Right renal pelvis (tissue), 4 donors: ENCODE measurements around the gene RBMS3. TPM values are rescaled to one million over a fixed set of nuclear protein-coding genes. Genes with fewer than 3 reads are reported as not detected.

Experiments used
- DNase-seq, 4 donors: peaks; one replicate each; pipeline ENCODE4 v3.0.0-alpha.2; 2013; ENCODE audit warnings: low read depth in 4 of 4, low spot score in 3 of 4, missing footprints in 1 of 4
- polyA plus RNA-seq, 4 donors: library from polyadenylated mRNA; unstranded; fragments of 120-200 nt; gene quantifications; one replicate each; pipeline ENCODE4 v1.2.1, GENCODE V29; 2013; ENCODE audit not compliant: insufficient read length in 4 of 4

Gene RBMS3
- polyA plus RNA-seq, 4 donors, result 10.3 to 15.0 (median 14.5) TPM

DNA sequence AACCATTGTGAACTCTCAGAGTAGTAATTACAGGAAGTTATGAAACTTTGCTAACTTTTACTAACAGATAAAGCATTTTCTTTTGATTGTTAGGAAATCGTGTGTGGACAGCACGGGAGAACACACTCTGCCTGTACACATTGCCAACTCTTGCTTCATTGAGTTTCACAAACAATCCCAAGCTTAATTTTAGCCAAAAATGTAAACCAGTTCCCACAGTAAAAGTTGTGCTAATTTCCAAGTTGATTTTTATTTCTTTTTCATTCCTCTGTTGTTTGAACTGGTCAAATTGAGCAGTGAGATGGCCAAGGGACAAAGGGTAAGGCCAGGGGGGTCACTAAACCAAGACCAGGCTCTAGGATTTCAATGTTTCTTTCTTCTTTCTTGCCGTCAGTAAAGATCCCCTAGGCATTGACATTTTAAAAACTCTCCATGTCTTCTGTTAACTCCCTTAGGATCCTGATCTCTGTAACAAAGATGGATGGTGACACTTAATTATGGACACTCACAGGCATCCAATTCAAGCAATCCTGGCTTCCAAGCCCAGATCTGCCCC, 414.9 kb downstream of the RBMS3 start:
- DNase-seq, result no peak

DNA sequence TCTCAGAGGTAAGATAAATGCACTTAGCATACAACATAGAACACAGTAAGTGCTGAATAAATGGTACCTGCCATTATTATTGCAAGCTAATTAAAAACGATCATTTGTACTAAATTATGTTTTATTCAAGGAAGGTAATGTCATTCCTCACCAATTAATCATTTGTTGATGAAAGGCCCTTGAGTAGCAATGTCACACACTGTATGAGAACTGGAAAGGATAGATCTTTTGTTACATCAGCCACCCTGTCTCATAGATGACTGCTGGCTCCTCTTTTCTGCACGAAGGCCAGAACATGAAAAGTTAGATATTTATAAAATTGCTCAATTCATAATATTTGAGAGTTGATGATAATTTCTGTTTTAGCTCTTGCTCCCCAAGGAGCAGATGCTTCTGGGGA, 415.4 kb downstream of the RBMS3 start:
- no peak for DNase-seq

DNA sequence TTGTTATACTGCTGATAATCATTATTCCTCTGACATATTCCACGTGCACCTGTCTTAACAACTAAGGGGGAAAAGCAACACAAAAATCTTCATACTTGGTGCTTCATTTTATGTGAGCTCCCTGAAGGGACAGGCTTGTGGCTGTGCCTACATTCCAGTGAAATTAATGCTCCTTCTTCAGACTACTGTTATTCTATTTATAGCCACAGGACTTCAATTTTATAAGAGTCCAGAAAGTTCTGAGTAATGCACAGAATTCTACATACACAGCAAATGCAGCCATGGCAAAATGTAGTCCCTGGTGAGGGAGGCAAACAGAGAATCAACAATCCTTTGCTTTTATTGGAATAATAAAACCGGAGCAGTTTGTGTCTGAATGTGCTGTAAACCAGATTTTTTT, 417.1 kb downstream of the RBMS3 start:
- DNase-seq, result no peak

DNA sequence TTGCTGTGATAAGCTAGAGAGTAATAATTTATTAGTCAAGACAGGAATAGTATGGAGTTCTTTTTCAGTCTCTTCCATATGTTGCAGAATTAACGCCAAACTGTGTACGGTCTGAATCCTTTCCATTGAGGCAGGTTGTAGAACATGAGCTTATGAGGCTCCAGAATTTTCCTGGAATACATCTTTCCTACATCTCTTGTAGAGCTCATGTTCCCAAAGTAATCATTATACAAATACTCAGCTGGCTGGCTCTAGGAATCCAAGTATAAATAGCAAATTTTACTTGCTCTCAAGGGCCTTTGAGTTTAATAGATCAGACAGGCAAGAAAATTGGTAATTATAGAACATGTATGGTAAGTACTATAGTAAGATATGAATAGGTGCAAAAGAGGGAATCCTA, 419.4 kb downstream of the RBMS3 start:
- no peak for DNase-seq

DNA sequence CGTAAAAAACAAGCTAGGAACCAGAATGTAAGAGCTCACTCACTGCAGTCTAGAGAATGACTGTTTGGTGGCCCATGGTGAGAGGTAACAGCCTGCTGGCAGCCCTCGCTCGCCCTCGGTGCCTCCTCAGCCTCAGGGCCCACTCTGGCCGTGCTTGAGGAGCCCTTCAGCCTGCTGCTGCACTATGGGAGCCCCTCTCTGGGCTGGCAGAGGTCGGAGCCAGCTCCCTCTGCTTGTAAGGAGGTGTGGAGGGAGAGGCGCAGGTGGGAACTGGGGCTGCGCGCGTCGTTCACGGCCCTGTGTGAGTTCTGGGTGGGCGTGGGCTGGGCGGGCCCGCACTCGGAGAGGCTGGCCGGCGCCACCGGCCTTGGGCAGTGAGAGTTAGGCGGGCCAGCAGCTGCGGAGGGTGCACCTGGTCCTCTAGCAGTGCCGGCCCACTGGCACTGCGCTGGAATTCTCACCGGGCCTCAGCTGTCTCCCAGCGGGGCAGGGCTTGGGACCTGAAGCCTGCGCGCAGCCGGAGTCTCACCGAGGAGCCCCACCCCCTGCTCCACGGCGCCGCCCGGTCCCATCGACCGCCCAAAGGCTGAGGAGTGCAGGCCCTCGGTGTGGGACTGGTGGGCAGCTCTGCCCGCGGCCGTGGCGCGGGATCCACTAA, 420.6 kb downstream of the RBMS3 start:
- DNase-seq, result no peak

DNA sequence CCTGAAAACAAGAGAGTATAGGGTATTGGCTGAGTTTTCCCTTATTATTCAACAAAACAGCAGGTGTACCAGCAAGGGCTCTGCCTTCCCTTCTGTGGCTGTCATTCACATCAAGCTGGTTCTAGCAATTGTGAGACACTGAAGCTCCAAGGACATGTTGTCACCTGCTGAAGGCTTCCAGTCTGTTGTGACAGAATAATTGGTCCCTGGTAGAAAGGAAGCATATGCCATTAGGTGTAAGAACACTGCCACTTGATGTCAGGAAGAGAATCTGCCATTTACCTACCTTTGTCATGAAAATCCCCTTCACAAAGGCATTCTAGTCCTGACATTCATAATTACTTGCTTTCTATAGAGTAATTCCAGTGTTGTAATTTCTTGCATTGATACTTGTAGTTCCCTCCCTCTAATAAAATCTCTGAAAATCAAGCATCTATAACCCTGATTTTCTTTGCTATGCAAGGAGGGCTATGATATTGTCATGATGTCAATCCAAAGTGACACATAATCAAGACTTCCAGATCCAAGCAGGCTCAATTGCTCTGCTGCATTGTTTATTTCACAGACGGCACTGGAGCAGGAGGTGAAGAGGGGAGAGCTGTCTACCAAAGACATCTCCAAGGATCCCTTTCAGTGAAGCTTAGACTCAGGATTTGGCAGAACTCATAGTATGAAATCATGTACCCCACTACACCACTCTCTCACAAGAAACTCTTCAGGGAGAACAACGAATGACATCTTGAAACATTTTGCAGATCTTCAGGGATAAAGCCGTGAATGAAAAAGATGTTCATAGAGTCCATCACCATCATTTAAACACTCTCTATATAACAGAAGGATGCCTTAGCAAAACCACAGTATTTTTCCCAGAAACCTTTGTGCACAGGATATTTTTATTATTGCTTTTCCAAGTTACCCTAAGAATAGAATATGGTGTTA, 425.3 kb downstream of the RBMS3 start:
- DNase-seq, result no peak

DNA sequence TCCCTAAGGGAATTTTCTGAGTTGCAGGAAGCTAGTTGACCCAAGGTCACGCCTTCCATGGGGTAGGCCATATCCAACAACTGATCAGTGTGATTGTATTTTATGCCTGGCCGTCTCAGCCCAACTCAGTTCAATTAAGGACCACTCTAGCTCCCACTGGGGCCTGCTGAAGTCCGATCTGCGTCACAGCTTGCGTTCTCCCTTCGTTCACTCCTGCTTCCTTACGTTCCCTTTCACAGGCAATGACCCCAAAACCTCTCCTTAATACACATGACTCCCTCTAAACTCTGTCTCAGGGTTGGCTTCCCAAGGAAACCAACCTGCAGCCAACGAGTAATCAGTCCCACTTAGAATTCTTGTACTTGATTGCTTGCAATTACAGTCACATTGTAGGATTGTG, 428.0 kb downstream of the RBMS3 start:
- DNase-seq, result no peak

DNA sequence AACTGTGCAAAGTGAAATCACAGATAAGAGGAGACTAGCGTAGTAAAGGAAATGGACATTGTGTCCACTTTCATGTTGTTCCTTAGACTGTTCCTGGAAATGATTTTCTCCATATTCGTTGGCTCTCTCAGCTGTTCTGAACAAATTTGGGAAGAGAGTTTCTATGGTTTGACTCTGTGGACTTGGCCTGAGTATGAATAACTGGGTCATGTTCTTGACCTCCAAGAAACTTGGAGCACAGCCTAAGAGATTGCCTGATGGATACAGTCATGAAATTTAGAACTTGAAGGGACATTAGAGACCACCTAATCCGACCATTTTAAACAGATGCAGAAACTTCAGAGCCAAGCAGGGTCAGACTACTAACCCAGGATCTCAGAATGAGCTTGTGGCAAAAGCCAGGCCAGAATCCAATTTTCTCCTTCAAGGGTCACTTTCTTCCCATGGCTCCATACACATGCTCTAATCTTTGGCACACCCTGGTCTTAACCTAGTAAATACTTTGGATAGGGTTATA, 430.4 kb downstream of the RBMS3 start:
- DNase-seq, result no peak

DNA sequence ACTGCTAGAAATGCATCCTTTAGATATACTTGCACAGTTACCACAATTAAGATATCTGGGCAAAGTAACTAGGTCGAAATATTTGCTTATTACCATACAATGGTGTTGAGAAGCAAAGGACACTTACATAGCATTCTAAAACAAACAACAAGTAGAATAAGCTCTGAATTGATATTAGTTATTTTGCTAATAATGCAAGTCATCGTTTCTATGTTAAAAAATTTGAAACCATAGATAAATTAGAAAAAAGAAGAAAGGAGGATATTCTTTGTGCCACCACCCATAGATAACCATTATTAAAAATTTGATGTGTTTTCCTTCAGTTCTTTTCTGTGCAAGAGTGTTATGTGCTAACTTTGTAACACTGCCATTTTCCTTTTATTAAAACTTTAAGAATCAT, 435.3 kb downstream of the RBMS3 start:
- DNase-seq, result no peak

DNA sequence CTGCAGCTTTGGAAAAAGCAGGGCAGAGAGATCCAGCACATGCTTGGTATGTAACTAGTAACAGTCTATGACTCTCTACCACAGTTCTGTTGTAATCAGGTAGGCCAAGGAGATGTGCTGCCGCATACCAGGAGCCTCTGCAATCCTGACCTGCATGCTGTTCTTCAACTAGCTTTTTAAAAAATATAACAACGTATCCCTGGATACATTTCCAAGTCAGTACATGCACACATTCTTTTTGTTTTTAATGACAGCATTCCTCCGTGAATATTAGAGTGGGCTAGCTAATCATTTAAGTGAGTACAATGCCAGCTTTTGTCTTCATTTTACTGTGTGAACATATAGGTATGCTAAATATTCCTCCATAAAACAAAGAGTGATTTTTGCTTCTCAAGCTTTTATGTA, 437.8 kb downstream of the RBMS3 start:
- DNase-seq, result no peak

DNA sequence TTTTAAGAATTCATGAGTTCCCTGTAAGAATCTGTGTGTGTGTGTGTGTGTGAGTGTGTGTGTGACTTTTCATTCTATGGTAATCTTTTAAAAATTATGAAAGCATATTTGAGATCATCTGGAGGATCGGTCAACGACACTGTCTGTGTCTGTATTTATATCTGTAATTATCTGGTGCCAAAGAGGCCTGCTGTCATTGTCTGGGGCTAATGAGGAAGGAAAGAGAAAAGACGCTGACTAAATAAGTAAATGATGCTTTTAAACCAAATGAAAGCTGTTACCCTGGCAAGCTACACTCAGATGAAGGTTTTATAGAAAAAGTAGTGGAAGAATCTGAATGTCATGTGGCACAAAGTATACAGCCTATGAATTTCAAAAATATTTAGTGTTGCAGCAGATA, 439.8 kb downstream of the RBMS3 start:
- DNase-seq, result no peak

DNA sequence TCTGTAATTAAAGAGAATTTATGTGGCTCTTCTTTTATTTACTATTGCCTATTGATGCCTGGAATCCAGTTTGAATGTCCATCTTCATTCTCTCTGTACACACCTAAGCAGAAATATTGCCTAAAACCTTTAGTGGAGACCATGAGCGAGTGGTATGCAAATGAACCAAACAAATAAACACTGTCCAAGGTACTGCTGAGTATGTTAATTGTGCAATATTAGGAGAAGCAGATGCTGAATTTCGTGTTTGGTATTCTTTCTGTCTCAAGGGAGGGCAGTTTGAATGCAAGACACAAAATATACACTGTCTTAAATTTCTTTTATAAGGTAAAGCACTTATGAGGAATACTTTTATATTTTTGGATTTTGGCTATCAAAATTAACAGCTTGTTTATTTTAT, 440.9 kb downstream of the RBMS3 start:
- DNase-seq, result no peak

DNA sequence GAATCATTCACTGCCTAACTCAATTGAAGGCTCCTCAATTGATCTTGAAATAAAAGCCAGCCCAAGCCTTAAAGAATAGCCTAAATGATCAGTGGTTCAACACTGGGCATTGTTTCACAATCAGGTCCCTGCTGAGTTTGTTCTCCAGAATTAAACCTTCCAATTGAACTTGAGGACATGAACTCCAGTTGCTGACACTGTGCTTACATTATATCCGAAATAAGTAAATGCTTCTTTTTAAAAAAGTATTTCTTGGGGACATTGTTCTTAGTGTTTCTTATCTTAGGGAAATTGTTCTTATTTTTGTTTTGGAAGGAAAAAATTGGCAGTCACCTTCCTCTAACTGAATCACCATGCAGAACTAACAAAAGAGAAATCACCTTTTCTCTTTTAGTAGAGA, 450.2 kb downstream of the RBMS3 start:
- DNase-seq, result no peak

DNA sequence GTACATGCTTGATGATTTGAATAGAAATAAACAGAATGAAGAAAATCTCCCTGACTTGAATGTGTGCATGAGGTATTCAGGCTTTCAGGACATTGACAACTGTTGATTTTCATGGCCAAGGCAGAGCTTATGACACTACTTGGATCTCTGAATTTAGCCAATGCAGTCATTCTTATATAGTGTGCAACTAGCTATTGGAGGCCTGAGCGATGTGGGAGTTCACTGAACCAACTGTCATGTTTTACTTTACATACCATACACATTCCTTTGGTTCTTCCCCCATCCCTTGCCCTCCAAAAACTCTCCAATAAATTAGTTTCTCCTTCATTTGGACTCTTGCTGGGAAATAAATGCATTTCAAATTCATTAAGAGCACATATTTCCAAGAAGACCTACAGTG, 460.4 kb downstream of the RBMS3 start:
- DNase-seq, result no peak

DNA sequence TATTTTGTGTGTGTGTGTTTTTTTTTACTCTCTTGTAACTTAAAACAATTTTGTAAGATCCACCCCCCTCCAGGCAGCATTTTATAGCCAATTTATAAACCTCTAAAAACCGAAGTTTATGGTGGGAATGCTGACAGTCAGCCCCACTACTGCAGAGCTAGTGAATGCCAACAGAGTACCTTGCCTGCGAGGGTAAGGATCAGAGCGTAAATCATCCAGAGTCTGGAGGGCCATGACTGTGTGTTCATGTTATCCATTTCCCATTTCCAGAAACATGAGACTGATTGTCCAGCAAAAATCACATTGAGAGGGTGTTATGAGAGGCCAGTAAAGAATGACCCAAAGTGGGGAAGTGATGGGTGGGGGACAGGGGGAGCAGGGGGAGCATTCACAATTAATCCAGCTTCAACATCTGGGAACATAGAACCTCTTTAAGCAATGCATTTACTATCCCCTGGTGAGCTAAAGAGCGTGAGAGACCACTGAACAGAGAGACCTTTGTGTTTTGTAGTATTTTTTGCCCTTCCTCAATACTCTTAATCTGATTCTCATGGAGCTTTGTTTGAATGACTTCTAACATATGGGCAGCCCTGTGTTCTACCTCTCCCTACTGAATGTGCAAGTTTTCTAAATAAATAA, 464.5 kb downstream of the RBMS3 start:
- DNase-seq, result no peak

DNA sequence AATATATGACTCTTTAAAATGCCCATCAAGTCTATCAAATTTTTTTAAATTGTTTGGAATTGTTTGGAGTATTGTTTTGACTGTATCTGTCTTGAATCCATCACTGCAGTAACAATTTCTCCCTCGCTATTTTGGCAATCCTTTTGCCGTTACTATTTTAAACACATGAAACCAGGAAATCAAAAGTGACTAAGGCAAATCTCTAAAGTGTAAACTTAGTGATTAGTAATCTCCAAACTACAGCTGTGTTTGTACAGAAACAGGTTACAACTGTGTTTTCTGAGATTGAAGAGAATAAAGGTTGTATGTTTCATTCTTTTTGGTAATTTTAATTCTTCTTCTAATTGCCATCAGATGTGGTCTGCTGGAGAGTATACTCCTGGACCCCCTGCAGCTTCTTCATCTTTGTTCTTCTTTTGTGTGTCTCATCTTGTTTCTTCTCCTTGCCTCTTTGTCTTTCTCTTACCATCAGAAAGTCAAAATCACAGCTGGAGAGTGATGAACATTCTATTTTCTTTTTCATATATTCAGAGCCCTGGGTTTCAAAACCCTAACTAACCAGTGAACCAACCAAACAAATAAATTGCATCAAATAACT, 465.4 kb downstream of the RBMS3 start:
- no peak for DNase-seq

DNA sequence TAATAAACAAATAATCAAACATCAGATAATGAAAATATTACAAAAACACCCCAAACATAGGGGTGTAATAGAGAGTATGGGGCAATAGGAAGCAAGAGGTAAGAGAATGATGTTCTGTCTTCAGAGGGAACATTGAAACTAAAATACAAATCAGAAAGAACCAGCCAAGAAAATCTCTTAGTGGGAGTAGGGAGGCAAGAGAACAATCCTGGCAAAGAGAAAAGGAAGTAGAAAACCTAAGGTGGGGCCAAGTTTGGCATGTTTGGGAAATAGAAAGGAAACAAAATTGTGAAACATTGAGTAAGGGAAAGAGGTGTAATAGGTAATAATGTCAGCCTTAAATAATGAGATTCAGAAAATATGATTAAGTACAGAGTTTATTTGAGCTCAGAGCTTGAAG, 467.1 kb downstream of the RBMS3 start:
- no peak for DNase-seq

DNA sequence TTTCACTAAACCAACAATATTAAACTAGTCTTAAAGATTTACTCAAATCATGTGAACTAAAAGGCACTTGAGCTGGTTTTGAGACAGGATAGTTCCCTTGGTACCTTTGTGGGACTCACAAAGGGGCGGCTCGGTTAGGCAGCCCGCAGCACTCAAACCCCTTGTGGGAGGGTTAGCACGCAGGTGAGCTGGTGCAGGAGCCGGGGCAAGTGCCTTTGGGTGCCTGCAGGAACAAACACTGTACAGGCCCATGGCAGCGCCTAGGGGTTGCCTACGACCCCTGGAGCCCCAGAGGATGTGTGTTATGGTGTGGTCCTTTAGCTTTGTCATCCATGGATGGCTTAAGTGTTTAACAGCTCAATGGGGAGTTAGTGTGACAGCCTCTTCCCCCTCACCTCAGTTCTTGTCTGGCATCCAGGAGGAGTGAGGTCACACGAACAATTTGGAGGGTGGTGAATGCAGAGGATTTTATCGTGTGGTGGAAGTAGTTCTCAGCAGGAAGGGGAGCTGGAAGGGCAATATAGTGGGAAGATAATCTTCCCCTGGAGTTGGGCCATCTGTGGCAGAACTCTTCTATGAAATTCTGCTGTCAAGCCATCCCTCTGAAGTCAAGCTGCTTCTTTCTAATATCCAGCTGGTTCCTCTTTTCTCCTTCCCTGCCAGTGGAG, 470.9 kb downstream of the RBMS3 start:
- DNase-seq, result no peak

DNA sequence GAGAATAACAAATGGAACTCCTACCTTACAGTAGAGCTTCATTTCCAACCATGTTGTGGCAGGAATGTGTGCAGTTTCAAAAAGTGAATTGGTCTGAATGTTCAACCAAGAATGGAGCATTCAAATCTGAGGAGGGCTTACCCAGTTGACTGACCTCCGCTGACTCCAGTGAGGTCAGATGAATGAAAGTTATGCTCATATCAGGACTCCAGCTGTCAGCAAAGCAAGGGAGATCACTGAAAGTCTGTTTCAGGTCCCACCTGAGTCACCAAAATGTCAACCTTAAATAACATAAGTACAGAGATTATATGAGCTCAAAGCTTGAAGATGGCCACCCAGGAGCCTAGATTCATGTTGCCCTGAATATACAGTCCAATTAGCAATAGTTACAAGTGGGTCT, 473.5 kb downstream of the RBMS3 start:
- no peak for DNase-seq

DNA sequence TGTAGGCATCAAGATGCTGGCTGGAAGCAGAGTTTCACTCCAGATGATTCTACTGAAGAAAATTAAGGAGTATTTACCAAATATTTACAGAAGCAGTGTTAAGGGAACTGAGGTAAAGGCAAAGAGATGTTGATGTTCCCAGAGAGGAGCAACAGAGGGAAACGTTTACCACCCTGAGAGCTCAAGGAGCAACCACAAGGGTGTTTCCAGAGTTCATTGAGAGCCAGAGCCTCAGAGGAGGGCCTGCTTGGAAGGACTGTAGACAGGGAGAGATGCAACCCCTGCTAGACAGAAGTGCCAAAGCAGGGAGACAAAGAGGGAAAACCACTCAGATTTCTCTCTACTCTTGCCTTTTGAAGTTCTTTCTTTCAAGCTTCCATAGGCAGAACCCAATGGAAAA, 474.5 kb downstream of the RBMS3 start:
- no peak for DNase-seq
